Myocyte (in vitro differentiated cells): Measurements from ENCODE around the gene IGFBP3. TPM values are rescaled to one million over a fixed set of nuclear protein-coding genes. Genes with fewer than 3 reads are reported as not detected.

ENCODE experiments used
- DNase-seq: peaks from one replicate; pipeline ENCODE4 v3.0.0-alpha.2; 2012; ENCODE audit warnings: low read depth
- total RNA-seq: library from RNA; depleted of rRNA; stranded (reverse); fragments of >200 nt; gene quantifications from 2 replicates; pipeline ENCODE4 v1.2.3, GENCODE V29; 2014

IGFBP3 gene
- total RNA-seq, 1 donor from 2014 or later = 184 TPM

DNA sequence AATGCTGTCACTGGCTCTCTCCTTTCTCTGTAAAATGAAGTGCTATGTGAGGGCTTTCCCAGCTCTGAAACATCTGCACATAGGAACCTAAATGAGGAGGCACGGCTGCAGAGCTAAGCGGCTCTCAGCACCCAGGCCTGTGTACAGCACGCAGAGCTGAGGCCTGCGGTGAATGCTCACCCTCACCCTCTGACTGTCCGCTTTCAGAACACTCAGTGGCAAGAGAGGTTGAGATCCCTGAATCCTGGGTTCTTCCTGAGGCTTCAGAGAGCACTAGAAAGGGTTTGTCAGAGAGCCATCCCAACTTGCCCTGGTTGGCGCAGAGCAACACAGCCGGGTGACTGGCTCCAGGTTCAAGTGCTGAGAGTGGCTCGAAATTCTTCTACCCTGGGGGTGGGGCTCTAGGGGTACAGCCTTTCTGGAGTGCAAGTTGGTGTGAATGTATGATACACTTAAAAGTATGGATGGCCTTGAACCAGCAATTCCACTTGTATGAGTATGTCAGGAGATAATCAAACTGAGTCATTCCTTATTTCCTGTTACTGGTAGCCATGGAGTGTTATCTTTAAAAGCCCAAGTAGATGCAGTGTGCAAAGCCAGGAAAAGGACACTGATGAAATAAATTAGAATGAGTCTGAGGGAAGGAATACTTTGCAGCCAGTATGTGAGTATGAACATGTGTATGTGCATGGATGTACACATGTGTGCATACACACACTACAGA, 46.5 kb downstream of the IGFBP3 start:
- no peak for DNase-seq

DNA sequence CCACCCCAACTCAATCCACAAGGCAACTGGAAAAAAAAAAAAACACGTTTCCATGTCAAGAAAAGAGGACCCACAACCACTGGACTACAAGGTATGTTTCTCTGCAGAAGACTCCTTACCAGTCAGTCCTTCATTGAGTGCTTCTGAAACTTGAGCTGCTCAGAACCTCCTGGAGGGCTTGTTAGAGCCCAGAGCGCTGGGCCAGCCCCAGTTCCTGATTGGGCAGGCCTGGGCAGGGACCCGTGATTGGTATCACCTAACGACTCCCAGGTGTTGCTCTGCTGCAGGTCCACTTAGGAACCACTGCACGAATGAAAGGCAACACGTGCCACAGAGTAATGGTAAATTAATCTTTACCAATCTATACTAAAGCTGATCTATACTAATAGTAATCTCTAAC, 47.7 kb downstream of the IGFBP3 start:
- no peak for DNase-seq

DNA sequence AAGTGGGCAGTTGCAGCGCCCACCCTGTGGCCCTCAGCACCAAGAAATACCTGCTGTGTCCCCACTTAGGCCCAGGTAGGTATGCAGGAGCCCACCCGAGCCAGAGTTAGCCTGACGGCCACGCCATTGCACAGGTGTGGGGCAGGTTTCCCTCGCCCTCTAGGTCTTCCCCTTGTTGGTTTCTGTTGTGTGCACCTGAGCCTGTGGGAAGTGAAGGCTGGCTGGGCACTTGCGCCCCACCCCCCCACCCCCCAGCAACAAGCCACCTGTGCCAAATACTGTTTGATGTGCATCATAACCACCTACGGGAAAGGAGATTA, 48.1 kb downstream of the IGFBP3 start, which contains the start of gene CCDC201:
Gene CCDC201, minus strand, starts transcription at position 48 of the 320 bp plus-strand sequence. CDS start 75 bp downstream, outside the sequence.
- DNase-seq = no peak

DNA sequence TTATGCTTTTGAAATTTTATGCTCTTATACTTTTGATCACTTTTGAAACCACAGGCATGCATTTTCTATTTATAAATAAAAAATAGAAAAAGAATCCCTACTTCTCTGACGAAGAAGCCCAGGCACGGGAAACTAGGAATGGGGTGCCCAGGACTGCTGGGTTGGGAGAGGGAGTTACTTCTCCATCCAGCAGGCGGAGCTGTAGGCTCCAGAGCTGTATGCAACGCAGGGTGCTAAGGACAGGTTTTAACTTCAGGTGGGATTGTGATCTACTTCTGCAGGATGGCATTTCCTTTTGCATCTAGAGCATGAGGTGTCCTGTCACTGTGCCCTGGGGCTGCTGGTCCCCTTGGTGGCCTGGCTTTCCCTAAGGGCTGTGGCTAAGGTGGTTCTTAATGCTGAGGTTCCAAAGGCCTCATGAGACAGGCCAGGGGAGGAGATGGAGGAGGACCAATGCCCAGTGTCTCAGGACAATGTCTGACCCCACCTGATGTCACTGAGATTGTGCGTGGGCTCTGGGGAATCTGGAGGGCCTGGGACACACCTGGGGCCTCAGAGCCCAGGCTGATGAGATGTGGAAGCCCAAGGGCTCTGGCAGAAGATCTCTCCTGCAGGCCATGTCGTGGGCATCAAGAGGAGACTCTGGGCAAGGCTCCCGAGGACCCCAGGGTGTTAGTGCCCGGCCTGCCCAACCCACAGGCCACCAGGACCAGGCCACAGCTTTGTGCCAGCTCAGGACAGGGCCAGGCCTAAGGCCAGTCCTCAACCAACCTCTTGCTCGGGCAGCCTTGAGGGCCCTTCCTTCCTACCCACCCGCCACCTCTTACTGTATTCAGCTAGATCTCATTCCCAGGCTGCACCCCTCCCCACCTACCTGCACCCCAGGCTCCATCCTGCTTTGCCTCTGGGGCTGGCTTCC, 48.7 kb downstream of the IGFBP3 start:
- peak; percentile 21 for DNase-seq

DNA sequence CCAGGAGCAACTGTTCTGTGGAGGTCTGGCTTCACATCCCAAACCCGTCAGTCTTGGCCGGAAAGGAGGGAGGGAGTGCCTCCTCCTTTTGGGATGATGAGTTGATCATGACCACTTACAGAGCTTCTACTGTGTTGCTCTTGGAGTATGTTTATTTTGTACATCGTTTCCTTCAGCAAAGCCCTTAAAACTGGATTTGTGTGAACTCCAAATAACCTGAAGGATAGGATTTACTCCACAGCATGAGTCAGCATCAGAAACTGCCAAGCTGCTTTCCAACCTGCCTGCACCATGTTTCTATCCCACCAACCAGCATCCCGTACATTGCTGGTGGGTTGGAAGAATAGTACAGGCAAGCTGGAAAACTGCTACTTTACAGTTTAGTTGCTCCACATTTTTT, 51.6 kb downstream of the IGFBP3 start:
- no peak for DNase-seq

DNA sequence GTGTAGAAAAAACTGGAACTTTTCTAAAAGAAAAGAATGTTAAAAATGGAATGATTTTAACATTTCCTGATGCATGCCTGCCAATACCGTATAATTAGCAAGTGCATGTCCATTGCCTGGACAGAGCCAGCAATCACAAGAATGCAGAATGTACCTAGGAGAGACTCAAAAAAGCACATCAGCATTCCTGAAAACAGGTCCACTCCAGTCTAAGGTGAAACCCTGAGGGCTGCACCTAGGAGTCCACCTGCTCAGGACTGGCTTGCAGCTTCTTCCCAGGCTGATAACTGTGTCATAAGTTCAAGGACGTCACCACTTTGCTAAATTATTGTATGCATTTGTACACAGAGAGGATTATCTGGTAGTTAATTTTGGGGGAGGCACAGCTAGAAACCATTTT, 53.6 kb downstream of the IGFBP3 start:
- no peak for DNase-seq

DNA sequence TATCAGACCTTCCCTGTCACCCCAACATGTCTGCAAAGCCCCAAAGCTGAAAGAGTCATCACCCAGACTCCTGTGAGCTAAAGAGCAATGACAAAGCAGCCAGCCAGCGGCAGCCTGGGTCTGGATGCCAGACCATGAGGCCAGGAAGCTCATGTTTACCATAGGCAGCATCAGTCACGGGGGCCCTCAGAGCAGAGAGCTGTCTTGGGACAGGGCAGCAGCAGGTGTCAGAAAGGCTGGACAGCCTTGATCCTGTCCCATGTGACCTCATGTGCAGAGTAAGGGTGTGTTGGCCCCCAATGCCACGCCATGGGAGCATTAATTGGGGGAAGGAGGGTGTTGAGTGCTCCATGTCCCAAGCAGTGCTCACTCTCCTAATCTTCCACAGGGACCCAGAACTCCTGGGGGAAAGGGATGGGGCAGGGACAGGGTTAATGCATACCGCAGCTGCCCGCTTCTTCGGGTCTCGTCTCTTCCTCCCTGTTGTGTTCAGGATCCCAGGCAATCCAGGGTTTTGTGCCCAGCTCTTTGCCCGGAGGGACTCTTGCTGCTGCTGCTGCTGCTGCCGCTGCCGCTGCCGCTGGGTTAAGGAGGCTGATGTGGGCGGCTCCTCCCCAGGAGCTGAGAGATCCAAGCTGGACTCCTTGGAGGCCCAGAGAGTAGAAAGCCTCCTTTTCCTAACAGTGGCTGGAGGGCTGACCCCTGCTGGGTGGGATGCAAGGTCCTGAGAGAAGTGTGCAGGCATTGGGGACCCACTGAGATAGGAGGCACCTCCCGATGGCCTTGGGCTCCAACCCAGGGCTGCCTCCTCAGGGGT, 55.3 kb downstream of the IGFBP3 start:
- no peak for DNase-seq

DNA sequence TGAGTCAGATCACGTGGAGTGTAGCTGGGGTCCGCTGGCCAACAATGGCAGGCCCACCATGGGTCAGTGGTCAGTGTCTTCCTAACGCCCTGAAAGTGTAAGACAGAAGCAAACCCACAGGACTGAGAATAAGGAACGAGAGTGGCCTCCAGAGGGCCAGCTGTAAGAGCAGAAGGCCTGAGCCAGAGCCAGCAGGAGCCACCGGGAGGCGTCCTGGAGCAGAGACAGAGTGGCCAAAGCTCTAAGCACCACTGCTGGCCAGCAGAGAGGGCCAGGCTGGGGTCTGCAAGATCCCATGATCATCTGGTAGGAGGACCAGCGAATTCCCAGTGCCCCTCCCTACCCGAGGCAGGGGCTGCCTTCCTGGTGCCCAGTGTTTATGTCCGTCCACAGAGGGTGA, 57.4 kb downstream of the IGFBP3 start:
- DNase-seq = no peak

Other genes with a start within 250 kb of the IGFBP3 start
- not detected in 2 replicates for gene CCDC201, start 48.2 kb downstream of the IGFBP3 start, total RNA-seq
- gene IGFBP1, start 32.8 kb downstream of the IGFBP3 start, total RNA-seq = not detected in 2 replicates